Cardiac fibroblast (primary cell): ENCODE results near the gene RBMS1.
A peak's percentile ranks its signal among the peaks of the same experiment; 100 is the strongest.

Source experiments
- DNase-seq, 2 donors: peaks; one replicate each; pipeline versions ENCODE4 v3.0.0 to v3.0.0-alpha.2; 2010; ENCODE audit warnings: low read depth in 2 of 2
- H3K4me3 ChIP-seq, 2 donors: replicated peaks in 1 of 2; 1 replicate in 1 of 2; 2 replicates in 1 of 2; pipeline ENCODE4 v1.5.1; 2011; ENCODE audit warnings: low read depth in 2 of 2, low read length in 2 of 2, mild to moderate bottlenecking in 2 of 2, moderate library complexity in 1 of 2
- TF ChIP-seq, protein P1 (sequence below): IDR thresholded peaks from one replicate; pipeline ENCODE4 v1.5.1; 2011; ENCODE audit warnings: low read depth, mild to moderate bottlenecking, low read length, inconsistent platforms

RBMS1 gene

GRCh38 chr2:160389875-160390274 is 103.7 kb downstream of the RBMS1 start:
- TF ChIP-seq, protein P1, sequence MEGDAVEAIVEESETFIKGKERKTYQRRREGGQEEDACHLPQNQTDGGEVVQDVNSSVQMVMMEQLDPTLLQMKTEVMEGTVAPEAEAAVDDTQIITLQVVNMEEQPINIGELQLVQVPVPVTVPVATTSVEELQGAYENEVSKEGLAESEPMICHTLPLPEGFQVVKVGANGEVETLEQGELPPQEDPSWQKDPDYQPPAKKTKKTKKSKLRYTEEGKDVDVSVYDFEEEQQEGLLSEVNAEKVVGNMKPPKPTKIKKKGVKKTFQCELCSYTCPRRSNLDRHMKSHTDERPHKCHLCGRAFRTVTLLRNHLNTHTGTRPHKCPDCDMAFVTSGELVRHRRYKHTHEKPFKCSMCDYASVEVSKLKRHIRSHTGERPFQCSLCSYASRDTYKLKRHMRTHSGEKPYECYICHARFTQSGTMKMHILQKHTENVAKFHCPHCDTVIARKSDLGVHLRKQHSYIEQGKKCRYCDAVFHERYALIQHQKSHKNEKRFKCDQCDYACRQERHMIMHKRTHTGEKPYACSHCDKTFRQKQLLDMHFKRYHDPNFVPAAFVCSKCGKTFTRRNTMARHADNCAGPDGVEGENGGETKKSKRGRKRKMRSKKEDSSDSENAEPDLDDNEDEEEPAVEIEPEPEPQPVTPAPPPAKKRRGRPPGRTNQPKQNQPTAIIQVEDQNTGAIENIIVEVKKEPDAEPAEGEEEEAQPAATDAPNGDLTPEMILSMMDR: no peak
- peak; percentile 77 to 86 for DNase-seq
- H3K4me3 ChIP-seq: no peak overlapping the region

DNA sequence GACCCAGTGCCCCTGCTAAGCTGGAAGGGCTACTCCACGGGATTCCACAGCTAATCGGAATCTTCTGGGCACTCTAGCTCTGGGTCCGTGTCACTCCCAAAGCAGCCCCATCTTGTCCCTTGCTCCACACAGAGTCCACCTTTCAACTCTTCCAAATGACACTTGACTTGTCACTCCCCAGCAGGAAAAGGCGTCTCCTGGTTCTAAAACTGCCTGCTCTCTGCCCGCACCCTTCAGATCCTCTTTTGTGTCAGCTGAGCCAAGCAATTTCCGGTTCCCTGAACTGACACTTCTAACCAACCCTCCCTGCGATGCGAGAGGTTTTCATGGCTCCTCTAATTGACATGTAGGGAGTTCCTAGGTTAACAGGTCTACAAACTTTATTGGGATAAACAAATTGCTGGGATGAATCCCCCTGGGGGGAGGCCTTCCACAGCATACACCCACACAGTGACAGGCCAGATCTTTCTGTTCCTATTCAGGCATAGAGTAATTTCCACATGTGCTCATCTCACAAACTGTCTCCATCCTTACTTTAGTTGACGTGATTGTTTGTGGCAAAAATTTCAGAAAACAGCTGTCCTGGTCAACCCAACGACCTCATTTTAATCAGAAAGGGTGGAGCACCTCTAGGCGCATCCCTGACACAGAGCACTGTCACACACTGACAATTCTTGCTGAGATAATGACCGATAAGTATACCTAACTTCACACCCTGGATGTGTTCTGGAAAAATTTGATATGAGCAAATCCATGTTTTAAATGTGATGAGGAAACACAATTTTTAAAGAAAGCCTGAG is 104.9 kb downstream of the RBMS1 start:
- DNase-seq: peak; percentile 54 to 60
- H3K4me3 ChIP-seq: peak overlapping the region in 1 of 2 donors; percentile 20
- TF ChIP-seq, protein P1: no peak

- TF ChIP-seq, protein P1: no peak
- DNase-seq: peak; percentile 98 to 99
- peak overlapping the region in 1 of 2 donors; percentile 20 for H3K4me3 ChIP-seq
These were observed 105.9 kb downstream of the RBMS1 start for GRCh38 chr2:160387558-160388262.

GRCh38 chr2:160384791-160385190 is 108.8 kb downstream of the RBMS1 start:
- DNase-seq: no peak
- TF ChIP-seq, protein P1: no peak
- H3K4me3 ChIP-seq: no peak overlapping the region

- peak; percentile 73 to 78 for DNase-seq
- TF ChIP-seq, protein P1: no peak
- no peak overlapping the region for H3K4me3 ChIP-seq
These were observed 112.1 kb downstream of the RBMS1 start for GRCh38 chr2:160381425-160381951.

DNA sequence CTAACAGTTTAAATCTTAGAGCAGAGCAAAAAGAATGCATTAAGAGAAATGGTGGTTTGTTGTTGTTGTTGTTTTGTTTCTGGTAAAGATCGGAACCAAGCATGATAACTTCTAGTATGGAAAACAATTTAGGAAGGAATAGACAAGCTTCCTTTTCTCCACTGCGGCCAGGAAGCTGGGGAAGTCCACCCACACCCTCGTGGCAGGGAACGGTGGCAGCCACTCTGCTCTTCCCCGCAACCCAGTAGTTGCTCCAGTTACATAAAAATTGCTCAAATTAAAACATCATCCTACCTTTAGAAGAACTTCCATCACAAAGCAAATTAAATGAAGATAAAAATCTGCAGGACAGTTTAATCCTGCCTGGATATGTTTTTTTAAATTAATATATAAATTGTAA is 113.0 kb downstream of the RBMS1 start:
- TF ChIP-seq, protein P1: no peak
- peak overlapping the region in 1 of 2 donors; percentile 9 for H3K4me3 ChIP-seq
- DNase-seq: no peak
